GM18498 (cell line): ENCODE measurements around the gene RNF10.
"Not testable (repeated sequence)": the region's sequence is repeated elsewhere in the genome, so short reads cannot be mapped to it uniquely, and the experiment has no call there.

Experiments
- ATAC-seq: cut with Tn5 transposase; IDR thresholded peaks from one replicate; pipeline ENCODE4 v1.9.1; 2021; ENCODE audit warnings: mild to moderate bottlenecking, moderate library complexity; ENCODE audit not compliant: unreplicated experiment

RNF10 gene

GRCh38 chr12:120610560-120610959 is 76.4 kb downstream of the RNF10 start:
- ATAC-seq, result no peak

GRCh38 chr12:120611534-120611933 is 77.4 kb downstream of the RNF10 start:
- ATAC-seq, result not testable (repeated sequence)

- no peak for ATAC-seq
Measured at GRCh38 chr12:120614848-120615247, 80.7 kb downstream of the RNF10 start.

GRCh38 chr12:120617193-120617592 is 83.0 kb downstream of the RNF10 start:
- ATAC-seq, result not testable (repeated sequence)

- not testable (repeated sequence) for ATAC-seq
Measured at GRCh38 chr12:120617767-120618166, 83.6 kb downstream of the RNF10 start.

GRCh38 chr12:120618954-120619615 is 84.9 kb downstream of the RNF10 start:
- ATAC-seq, result no peak

- no peak for ATAC-seq
Measured at GRCh38 chr12:120620624-120621023, 86.5 kb downstream of the RNF10 start.

- ATAC-seq, result no peak
Measured at GRCh38 chr12:120625557-120626419, 91.6 kb downstream of the RNF10 start.
